B cell (primary cell): ENCODE results near the gene PIPOX. TPM values are rescaled to one million over a fixed set of nuclear protein-coding genes. Genes with fewer than 3 reads are reported as not detected.

ENCODE experiments used
- ATAC-seq: fragments of 200-7000 bp; cut with Tn5 transposase; one replicate; pipeline ENCODE4 v1.10.0; 2021; ENCODE audit warnings: low read depth, mild to moderate bottlenecking, moderate number of reproducible peaks, moderate library complexity
- CTCF ChIA-PET: fragments of 350-600 bp; sonication (Branson Sonifier 250); formaldehyde crosslinking; loops from one replicate; lab custom pipeline; 2021; ENCODE audit warnings: antibody characterized with exemption, inconsistent platforms; lab: Charles Lee
- POLR2A ChIA-PET: fragments of 350-600 bp; sonication (Branson Sonifier 250); formaldehyde crosslinking; loops from one replicate; lab custom pipeline; 2021; ENCODE audit warnings: antibody characterized with exemption; lab: Charles Lee
- DNase-seq: peaks from one replicate; pipeline ENCODE4 v3.0.0; 2013
- H2AFZ ChIP-seq: 2 replicates; pipeline ENCODE4 v1.6.1; 2012; ENCODE audit warnings: mild to moderate bottlenecking, low read depth, low read length; ENCODE audit not compliant: insufficient read depth, poor library complexity, severe bottlenecking
- H3K27ac ChIP-seq, 2 donors: 1 replicate in 1 of 2; 2 replicates in 1 of 2; pipeline ENCODE4 v1.5.1; 2012 to 2013; ENCODE audit warnings: low read length in 2 of 2, mild to moderate bottlenecking in 2 of 2, moderate library complexity in 1 of 2
- H3K27me3 ChIP-seq, 4 experiments: fragments of 200-600 bp in 1 of 4; sonication (generic) in 1 of 4; replicated peaks in 1 of 4; 1 replicate in 2 of 4; 2 replicates in 2 of 4; pipeline versions ENCODE4 v1.6.1 to v1.7.0; 2013 to 2016; ENCODE audit warnings: low read length in 3 of 4, mild to moderate bottlenecking in 2 of 4, mixed read lengths in 1 of 4, moderate library complexity in 1 of 4; ENCODE audit not compliant: insufficient read depth in 4 of 4, control insufficient read depth in 3 of 4; ENCODE audit errors: control extremely low read depth in 1 of 4
- H3K36me3 ChIP-seq, 2 experiments: replicated peaks in 1 of 2; 1 replicate in 1 of 2; 2 replicates in 1 of 2; pipeline versions ENCODE4 v1.6.1 to v1.7.1; 2013; ENCODE audit warnings: low read length in 1 of 2; ENCODE audit not compliant: insufficient read depth in 2 of 2, control insufficient read depth in 1 of 2; ENCODE audit errors: control extremely low read depth in 1 of 2, extremely low read depth in 1 of 2
- H3K4me1 ChIP-seq, 2 donors: fragments of 200-600 bp in 1 of 2; sonication (generic) in 1 of 2; 1 replicate in 1 of 2; 2 replicates in 1 of 2; pipeline versions ENCODE4 v1.5.1 to v1.6.1; 2013 to 2017; ENCODE audit warnings: low read length in 2 of 2; ENCODE audit not compliant: control insufficient read depth in 2 of 2, insufficient read depth in 2 of 2
- H3K4me2 ChIP-seq: replicated peaks from 2 replicates; pipeline ENCODE3; 2012; ENCODE audit warnings: mild to moderate bottlenecking, low read depth, low read length; ENCODE audit not compliant: poor library complexity, severe bottlenecking
- H3K4me3 ChIP-seq, 5 experiments: fragments of 200-600 bp in 1 of 5; sonication (generic) in 1 of 5; 1 replicate in 3 of 5; 2 replicates in 2 of 5; pipeline versions ENCODE4 v1.5.1 to v1.7.0; 2011 to 2016; ENCODE audit warnings: low read length in 4 of 5, mild to moderate bottlenecking in 4 of 5, low read depth in 2 of 5, control low read depth in 1 of 5, moderate library complexity in 1 of 5; ENCODE audit not compliant: insufficient read depth in 1 of 5; ENCODE audit errors: control extremely low read depth in 1 of 5, extremely low read depth in 1 of 5
- H3K79me2 ChIP-seq: fragments of 200-600 bp; sonication (generic); one replicate; pipeline ENCODE4 v1.6.0; 2016; ENCODE audit warnings: low read length; ENCODE audit not compliant: control insufficient read depth, insufficient read depth
- H3K9ac ChIP-seq: fragments of 200-600 bp; sonication (generic); 2 replicates; pipeline ENCODE4 v1.6.1; 2017; ENCODE audit warnings: mild to moderate bottlenecking, low read length, moderate library complexity
- H3K9me3 ChIP-seq, 3 donors: one replicate each; pipeline versions ENCODE4 v1.6.1 to v1.7.1; 2013; ENCODE audit warnings: low read length in 2 of 3; ENCODE audit not compliant: control insufficient read depth in 2 of 3, insufficient read depth in 1 of 3; ENCODE audit errors: control extremely low read depth in 1 of 3
- H4K20me1 ChIP-seq: 2 replicates; pipeline ENCODE4 v1.6.0; 2012; ENCODE audit warnings: mild to moderate bottlenecking, low read length; ENCODE audit not compliant: insufficient read depth, control insufficient read depth, poor library complexity, severe bottlenecking
- H3K27ac Mint-ChIP-seq: one replicate; pipeline ENCODE4 v1.8.0; 2021; ENCODE audit warnings: mixed read lengths
- H3K27me3 Mint-ChIP-seq: one replicate; pipeline ENCODE4 v1.8.0; 2021; ENCODE audit warnings: mixed read lengths
- H3K4me1 Mint-ChIP-seq: one replicate; pipeline ENCODE4 v1.8.0; 2021; ENCODE audit warnings: mixed read lengths
- H3K4me3 Mint-ChIP-seq: one replicate; pipeline ENCODE4 v1.8.0; 2021; ENCODE audit warnings: mixed read lengths
- H3K9me3 Mint-ChIP-seq: one replicate; pipeline ENCODE4 v1.8.0; 2022; ENCODE audit warnings: mixed read lengths; ENCODE audit not compliant: insufficient read depth
- CTCF ChIP-seq: fragments of 200-600 bp; IDR thresholded peaks from one replicate; pipeline ENCODE4 v1.8.0; 2022; ENCODE audit warnings: antibody characterized with exemption, mild to moderate bottlenecking
- EZH2 ChIP-seq: IDR thresholded peaks from 2 replicates; pipeline ENCODE4 v1.6.1; 2012; ENCODE audit warnings: borderline replicate concordance, low read depth, mild to moderate bottlenecking, moderate library complexity, low read length; ENCODE audit not compliant: insufficient read depth, poor library complexity, severe bottlenecking
- WGBS: methylation state at CpG from one replicate; pipeline ENCODE4 v1.1.5; 2013; ENCODE audit warnings: missing lambda C conversion rate; ENCODE audit not compliant: insufficient coverage; 5-methylcytosine and 5-hydroxymethylcytosine counted together
- intact Hi-C: fragments of 100-400 bp; cut with micrococcal nuclease; formaldehyde crosslinking; loops from one replicate; pipeline ENCODE4 v1.10.0; 2022
- polyA plus RNA-seq: library from polyadenylated mRNA; depleted of rRNA; stranded (reverse); fragments of >200 nt; gene quantifications from 2 replicates; pipeline ENCODE4 v1.2.3, GENCODE V29; 2012
- total RNA-seq, 2 donors: library from RNA; stranded (reverse); fragments of 120-200 nt in 1 of 2; gene quantifications; 1 replicate in 1 of 2; 2 replicates in 1 of 2; pipeline versions ENCODE4 v1.2.3 to v1.2.4, GENCODE V29; 2013 to 2022

Gene PIPOX
- total and polyA plus RNA-seq, 2 donors (not counting 1 experiment from before 2014, with no cell fraction given), result 0.95 to 15.0 TPM

DNA sequence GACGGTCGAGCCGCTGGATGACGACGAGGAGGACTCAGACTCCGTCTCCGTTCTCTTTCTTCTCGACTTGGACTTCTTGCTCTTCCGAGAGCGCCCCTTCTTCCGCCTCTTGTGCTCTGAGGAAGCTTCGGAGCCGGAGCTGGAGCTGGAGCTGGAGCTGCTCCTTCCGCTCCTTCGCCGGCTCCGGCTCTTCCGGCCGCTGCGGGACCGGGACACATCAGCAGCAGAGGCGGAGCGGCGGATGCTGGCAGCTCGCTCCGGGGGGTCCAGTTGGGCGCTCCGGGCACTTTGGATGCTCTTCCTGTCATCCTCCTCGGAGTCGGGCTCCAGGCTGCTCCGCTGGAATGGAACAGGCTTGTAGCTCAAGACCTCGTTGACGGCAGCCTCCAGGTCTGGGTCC is 36.9 kb downstream of the PIPOX start:
- no peak overlapping the region for H3K27ac Mint-ChIP-seq

GRCh38 chr17:29080323-29080722 is 37.4 kb downstream of the PIPOX start:
- Mint-ChIP-seq H3K4me3 (no peak overlapping the region), H3K27me3 (no peaks in the 10 kb centered on the region), H3K4me1 (no peaks in the 10 kb centered on the region), H3K9me3 (no peaks in the 10 kb centered on the region), H3K27ac (no peak overlapping the region)
- Histone ChIP-seq H3K9me3 (no peaks in the 10 kb centered on the region), H3K36me3 (peaks cover 0 to 73% of the 10 kb centered on the region in 2 experiments), H2AFZ (no peak overlapping the region), H4K20me1 (peaks cover 4% of the 10 kb centered on the region), H3K4me3 (no peak overlapping the region), H3K27ac (no peak overlapping the region), H3K79me2 (no peaks in the 10 kb centered on the region), H3K4me2 (no peak overlapping the region), H3K4me1 (no peaks in the 10 kb centered on the region), H3K27me3 (no peaks in the 10 kb centered on the region), H3K9ac (no peak overlapping the region)
- ATAC-seq, result no peak
- CTCF ChIA-PET, result interaction anchor here (1.3 to 2.3 kb wide), 3 partner anchors 32 to 115 kb away, joined by 4 to 7 read pairs (median 5); no protein-coding TSS in a partner anchor
- WGBS, result over 99% methylated on average over 33 of the region's 33 CpGs
- intact Hi-C loops, result no loop called here
- POLR2A ChIA-PET, result no interaction called here
- no peak for TF ChIP-seq CTCF
- no peak for TF ChIP-seq EZH2
- DNase-seq, result no peak

More for the DNA sequence above, 36.9 kb downstream of the PIPOX start:
- DNase-seq (no peak), ATAC-seq (no peak)
- no peaks in the 10 kb centered on the region for H3K4me1 Mint-ChIP-seq
- Histone ChIP-seq H4K20me1 (peaks cover 4% of the 10 kb centered on the region), H3K36me3 (peaks cover 0 to 69% of the 10 kb centered on the region in 2 experiments), H3K9me3 (no peaks in the 10 kb centered on the region), H3K9ac (no peak overlapping the region), H3K27ac (no peak overlapping the region), H3K4me3 (no peak overlapping the region), H3K4me2 (no peak overlapping the region), H3K27me3 (no peaks in the 10 kb centered on the region), H3K4me1 (no peaks in the 10 kb centered on the region), H2AFZ (no peak overlapping the region), H3K79me2 (no peaks in the 10 kb centered on the region)
- 98% methylated on average over 33 of the region's 33 CpGs for WGBS
- no peak overlapping the region for H3K4me3 Mint-ChIP-seq
- intact Hi-C loops, result no loop called here
- H3K9me3 Mint-ChIP-seq, result no peaks in the 10 kb centered on the region
- no peaks in the 10 kb centered on the region for H3K27me3 Mint-ChIP-seq
- TF ChIP-seq CTCF (no peak), EZH2 (no peak)
- POLR2A ChIA-PET, result no interaction called here
- CTCF ChIA-PET, result interaction anchor here (1.3 to 2.3 kb wide), 4 partner anchors 32 to 116 kb away, joined by 4 to 7 read pairs (median 4); no protein-coding TSS in a partner anchor
